Activated B cell treated with CpG ODN at 0.5 μM for 24 hours (primary cell): ENCODE results near the gene ALOX12. TPM values are rescaled to one million over a fixed set of nuclear protein-coding genes. Genes with fewer than 3 reads are reported as not detected.
"Not testable (repeated sequence)": the region's sequence is repeated elsewhere in the genome, so short reads cannot be mapped to it uniquely, and the experiment has no call there.

ENCODE experiments used
- ATAC-seq: fragments of 200-7000 bp; cut with Tn5 transposase; one replicate; pipeline ENCODE4 v1.10.0; 2021; ENCODE audit warnings: low read depth, mild to moderate bottlenecking, moderate library complexity
- CTCF ChIA-PET: fragments of 350-600 bp; sonication (Branson Sonifier 250); formaldehyde crosslinking; loops from one replicate; lab custom pipeline; 2021; ENCODE audit warnings: antibody characterized with exemption; lab: Charles Lee
- POLR2A ChIA-PET: fragments of 350-600 bp; sonication (Branson Sonifier 250); formaldehyde crosslinking; loops from one replicate; lab custom pipeline; 2021; ENCODE audit warnings: antibody characterized with exemption; lab: Charles Lee
- DNase-seq: peaks from one replicate; pipeline ENCODE4 v3.0.0; 2022
- H3K27ac Mint-ChIP-seq: one replicate; pipeline ENCODE4 v1.8.0; 2020; ENCODE audit warnings: mixed read lengths
- H3K27me3 Mint-ChIP-seq: one replicate; pipeline ENCODE4 v1.8.0; 2021; ENCODE audit warnings: mixed read lengths
- H3K36me3 Mint-ChIP-seq: one replicate; pipeline ENCODE4 v1.8.0; 2021; ENCODE audit warnings: low read depth, mixed read lengths
- H3K4me1 Mint-ChIP-seq: one replicate; pipeline ENCODE4 v1.8.0; 2021; ENCODE audit warnings: mixed read lengths
- H3K4me3 Mint-ChIP-seq: one replicate; pipeline ENCODE4 v1.8.0; 2020; ENCODE audit warnings: mild to moderate bottlenecking, mixed read lengths
- H3K9me3 Mint-ChIP-seq: one replicate; pipeline ENCODE4 v1.8.0; 2020; ENCODE audit warnings: mixed read lengths
- CTCF ChIP-seq: fragments of 200-600 bp; IDR thresholded peaks from one replicate; pipeline ENCODE4 v1.8.0; 2022; ENCODE audit warnings: antibody characterized with exemption, mild to moderate bottlenecking
- intact Hi-C: fragments of 100-400 bp; cut with micrococcal nuclease; formaldehyde crosslinking; loops from one replicate; pipeline ENCODE4 v1.15.1; 2024
- total RNA-seq: library from RNA; stranded (reverse); gene quantifications from 2 replicates; pipeline ENCODE4 v1.2.3, GENCODE V29; 2022

Gene ALOX12
- total RNA-seq, 1 donor from 2014 or later, result not detected

- Mint-ChIP-seq H3K27ac (no peak overlapping the region), H3K4me1 (peaks cover 32% of the 10 kb centered on the region), H3K36me3 (no peaks in the 10 kb centered on the region), H3K27me3 (peaks cover 2% of the 10 kb centered on the region), H3K4me3 (no peak overlapping the region), H3K9me3 (no peaks in the 10 kb centered on the region)
- ATAC-seq (no peak), DNase-seq (no peak)
- no peak for TF ChIP-seq CTCF
- ChIA-PET CTCF (interaction anchor here (0.5 to 2.3 kb wide), 2 partner anchors 87 to 90 kb away, joined by 3 to 13 read pairs; no protein-coding TSS in a partner anchor), POLR2A (interaction anchor here (0.8 to 4.7 kb wide), 3 partner anchors 11 to 85 kb away, joined by 3 to 56 read pairs (median 7); partner anchors contain the start of gene SLC16A13)
- intact Hi-C loops, result loop anchor here (2.0 to 10.0 kb wide), 4 partner anchors 235 to 641 kb away; partner anchors contain the start of genes FGF11, MPDU1, SLC2A4 and TMEM102
These were observed 51.7 kb downstream of the ALOX12 start for GRCh38 chr17:7047566-7047965.

- H3K4me3 Mint-ChIP-seq, result no peak overlapping the region
- ATAC-seq, result no peak
- H3K27ac Mint-ChIP-seq, result no peak overlapping the region
- H3K4me1 Mint-ChIP-seq, result peaks cover 23% of the 10 kb centered on the region
- DNase-seq, result no peak
- no peak for TF ChIP-seq CTCF
- H3K27me3 Mint-ChIP-seq, result peaks cover 2% of the 10 kb centered on the region
- no peaks in the 10 kb centered on the region for H3K36me3 Mint-ChIP-seq
- no peaks in the 10 kb centered on the region for H3K9me3 Mint-ChIP-seq
- ChIA-PET POLR2A (interaction anchor here (0.6 to 0.7 kb wide), 2 partner anchors 84 to 535 kb away, joined by 3 read pairs; partner anchors contain the start of gene MPDU1), CTCF (interaction anchor here (1.1 to 2.3 kb wide), 3 partner anchors 89 to 248 kb away, joined by 3 to 13 read pairs (median 4); no protein-coding TSS in a partner anchor)
- intact Hi-C loops, result loop anchor here (5.0 to 10.0 kb wide), 3 partner anchors 233 to 536 kb away; partner anchors contain the start of genes FGF11, MPDU1, SLC2A4 and TMEM102
These were observed 53.1 kb downstream of the ALOX12 start for GRCh38 chr17:7048968-7049367.

DNA sequence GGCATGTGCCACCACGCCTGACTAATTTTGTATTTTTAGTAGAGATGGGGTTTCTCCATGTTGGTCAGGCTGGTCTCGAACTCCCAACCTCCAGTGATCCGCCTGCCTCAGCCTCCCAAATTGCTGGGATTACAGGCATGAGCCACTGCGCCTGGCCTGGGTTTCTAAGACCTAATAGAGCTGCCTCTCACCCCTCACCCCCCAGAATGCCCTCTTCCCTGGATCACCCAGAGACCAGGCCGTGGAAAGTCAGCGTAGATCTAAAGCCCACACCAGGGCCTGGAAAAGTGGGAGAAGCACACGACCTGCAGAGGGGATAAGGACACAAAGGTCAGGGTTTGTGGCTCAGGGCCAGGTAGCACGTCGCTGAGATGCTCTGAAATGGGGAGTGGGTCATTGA, 54.7 kb downstream of the ALOX12 start:
- intact Hi-C loops, DNase-seq, H3K36me3 Mint-ChIP-seq, H3K4me3 Mint-ChIP-seq, H3K9me3 Mint-ChIP-seq, H3K27ac Mint-ChIP-seq, H3K27me3 Mint-ChIP-seq, ATAC-seq: not testable (repeated sequence)
- ChIA-PET POLR2A (interaction anchor here (1.9 to 2.2 kb wide), 2 partner anchors 82 to 86 kb away, joined by 10 to 16 read pairs; no protein-coding TSS in a partner anchor), CTCF (interaction anchor here (0.8 to 5.4 kb wide), 2 partner anchors 80 to 85 kb away, joined by 3 to 109 read pairs; no protein-coding TSS in a partner anchor)
- peaks cover 18% of the 10 kb centered on the region for H3K4me1 Mint-ChIP-seq

DNA sequence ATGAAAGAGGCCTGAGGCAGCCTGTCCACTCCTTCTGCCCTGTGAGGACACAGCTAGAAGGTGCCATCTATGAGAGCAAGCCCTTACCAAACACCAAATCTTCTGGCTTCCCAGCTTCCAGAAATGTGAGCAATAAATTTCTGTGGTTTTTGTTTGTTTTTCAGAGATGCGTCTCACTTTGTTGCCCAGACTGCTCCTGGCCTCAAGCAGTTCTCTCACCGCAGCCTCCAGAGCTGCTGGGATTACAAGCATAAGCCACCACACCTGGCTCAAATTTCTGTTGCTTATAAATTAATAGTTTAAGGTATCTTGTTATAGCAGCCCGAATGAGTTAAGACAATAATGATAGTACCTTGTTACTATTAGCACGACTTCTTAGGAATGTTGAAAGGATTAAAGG, 60.5 kb downstream of the ALOX12 start:
- ChIA-PET POLR2A (no interaction called here), CTCF (no interaction called here)
- Mint-ChIP-seq H3K4me3 (no peak overlapping the region), H3K36me3 (no peaks in the 10 kb centered on the region), H3K27ac (no peak overlapping the region), H3K4me1 (peaks cover 2% of the 10 kb centered on the region), H3K27me3 (peaks cover 6% of the 10 kb centered on the region), H3K9me3 (no peaks in the 10 kb centered on the region)
- no peak for DNase-seq
- no peak for ATAC-seq
- intact Hi-C loops, result no loop called here
- TF ChIP-seq CTCF, result no peak

GRCh38 chr17:7058831-7059447, 63.1 kb downstream of the ALOX12 start:
- Mint-ChIP-seq H3K4me3 (no peak overlapping the region), H3K27ac (no peak overlapping the region), H3K9me3 (no peaks in the 10 kb centered on the region), H3K27me3 (peaks cover 17% of the 10 kb centered on the region), H3K36me3 (no peaks in the 10 kb centered on the region), H3K4me1 (peaks cover 2% of the 10 kb centered on the region)
- ChIA-PET POLR2A (interaction anchor here (0.7 to 1.5 kb wide), 2 partner anchors 74 to 1210 kb away, joined by 4 to 20 read pairs; no protein-coding TSS in a partner anchor), CTCF (no interaction called here)
- DNase-seq (no peak), ATAC-seq (no peak)
- intact Hi-C loops, result no loop called here
- no peak for TF ChIP-seq CTCF

Other genes starting within 250 kb of the ALOX12 start
- gene XAF1, start 240.0 kb upstream of the ALOX12 start, total RNA-seq, result 50.4 and 62.5 TPM in 2 replicates
- gene FBXO39, start 219.8 kb upstream of the ALOX12 start, total RNA-seq, result 0.12 and 0.22 TPM in 2 replicates
- not detected in 2 replicates for gene TEKT1, start 164.3 kb upstream of the ALOX12 start, total RNA-seq
- gene RNASEK, start 16.6 kb downstream of the ALOX12 start, total RNA-seq, result 130 and 140 TPM in 2 replicates
- 0.31 and 0.88 TPM in 2 replicates for gene BCL6B, start 27.0 kb downstream of the ALOX12 start, total RNA-seq
- 10.4 and 11.8 TPM in 2 replicates for gene SLC16A13, start 40.0 kb downstream of the ALOX12 start, total RNA-seq
- 3.6 and 4.2 TPM in 2 replicates for gene SLC16A11, start 48.0 kb downstream of the ALOX12 start, total RNA-seq
- gene CLEC10A, start 84.2 kb downstream of the ALOX12 start, total RNA-seq, result not detected in 2 replicates
- not detected in 2 replicates for gene ASGR2, start 118.8 kb downstream of the ALOX12 start, total RNA-seq
- gene ASGR1, start 183.3 kb downstream of the ALOX12 start, total RNA-seq, result not detected in 2 replicates
- 3.9 and 5.0 TPM in 2 replicates for gene DLG4, start 223.8 kb downstream of the ALOX12 start, total RNA-seq
- gene ACADVL, start 223.9 kb downstream of the ALOX12 start, total RNA-seq, result 438 and 469 TPM in 2 replicates
- 56.1 and 64.6 TPM in 2 replicates for gene DVL2, start 238.5 kb downstream of the ALOX12 start, total RNA-seq
- gene PHF23, start 243.4 kb downstream of the ALOX12 start, total RNA-seq, result 45.5 and 46.6 TPM in 2 replicates
- 291 and 325 TPM in 2 replicates for gene GABARAP, start 246.4 kb downstream of the ALOX12 start, total RNA-seq